HEK293 (cell line): ENCODE data around the gene KRAS.

Source experiments
- CTCF ChIA-PET: fragments of 350-600 bp; formaldehyde crosslinking; extraction: SDS; loops from one replicate; lab custom pipeline; 2021; ENCODE audit warnings: antibody characterized with exemption; lab: Yijun Ruan, JAX
- POLR2A ChIA-PET: fragments of 300-600 bp; formaldehyde crosslinking; extraction: SDS; loops from one replicate; lab custom pipeline; 2020; ENCODE audit warnings: antibody characterized with exemption, inconsistent platforms; lab: Yijun Ruan, JAX
- H3K27ac ChIP-seq: fragments of 200-500 bp; sonication (Bioruptor generic); 2 replicates; pipeline ENCODE4 v1.5.1; 2014; ENCODE audit warnings: low read depth, low read length, control low read depth, inconsistent platforms; ENCODE audit errors: extremely low read depth
- H3K36me3 ChIP-seq, 2 experiments: fragments of 200-500 bp in 1 of 2; sonication (Bioruptor generic) in 1 of 2; 1 replicate in 1 of 2; 2 replicates in 1 of 2; pipeline ENCODE4 v1.5.1; 2014 to 2017; ENCODE audit warnings: inconsistent platforms in 2 of 2, low read length in 2 of 2; ENCODE audit not compliant: control insufficient read depth in 2 of 2, insufficient read depth in 1 of 2
- H3K4me1 ChIP-seq: fragments of 200-500 bp; sonication (Bioruptor generic); 2 replicates; pipeline ENCODE4 v1.5.1; 2014; ENCODE audit warnings: mild to moderate bottlenecking, low read length, inconsistent platforms; ENCODE audit not compliant: control insufficient read depth, insufficient read depth
- H3K4me3 ChIP-seq: 2 replicates; pipeline ENCODE4 v1.5.1; 2011; ENCODE audit warnings: low read depth, mild to moderate bottlenecking, control low read depth, low read length, moderate library complexity
- H3K9me3 ChIP-seq: fragments of 200-500 bp; sonication (Bioruptor generic); 2 replicates; pipeline ENCODE4 v1.5.1; 2014; ENCODE audit warnings: low read depth, low read length, inconsistent platforms; ENCODE audit not compliant: control insufficient read depth, insufficient read depth
- GLIS1 ChIP-seq: fragments of 450-650 bp; formaldehyde crosslinking; IDR thresholded peaks from 2 replicates; pipeline ENCODE4 v1.5.1; 2016; ENCODE audit warnings: missing biosample characterization, missing genetic modification characterization
- GLIS2 ChIP-seq: fragments of 450-650 bp; formaldehyde crosslinking; IDR thresholded peaks from 2 replicates; pipeline ENCODE4 v1.5.1; 2016; ENCODE audit warnings: missing biosample characterization, missing genetic modification characterization
- ZEB2 ChIP-seq: fragments of 450-650 bp; formaldehyde crosslinking; IDR thresholded peaks from 2 replicates; pipeline ENCODE4 v1.5.1; 2016; ENCODE audit warnings: missing biosample characterization, missing genetic modification characterization
- ZFHX2 ChIP-seq: fragments of 450-650 bp; formaldehyde crosslinking; conservative IDR thresholded peaks from 2 replicates; pipeline ENCODE4 v1.5.1; 2016; ENCODE audit warnings: missing biosample characterization, missing genetic modification characterization
- ZFP3 ChIP-seq: fragments of 450-650 bp; formaldehyde crosslinking; IDR thresholded peaks from 2 replicates; pipeline ENCODE4 v1.5.1; 2016; ENCODE audit warnings: low read depth, missing biosample characterization, missing genetic modification characterization
- ZNF16 ChIP-seq: fragments of 450-650 bp; formaldehyde crosslinking; IDR thresholded peaks from 2 replicates; pipeline ENCODE4 v1.5.1; 2016; ENCODE audit warnings: low read depth, missing biosample characterization, missing genetic modification characterization
- ZNF391 ChIP-seq: fragments of 450-650 bp; formaldehyde crosslinking; IDR thresholded peaks from 2 replicates; pipeline ENCODE4 v1.5.1; 2016; ENCODE audit warnings: low read depth, missing biosample characterization, missing genetic modification characterization, borderline replicate concordance
- ZNF473 ChIP-seq: fragments of 450-650 bp; formaldehyde crosslinking; IDR thresholded peaks from 2 replicates; pipeline ENCODE4 v1.5.1; 2017; ENCODE audit warnings: missing biosample characterization, missing genetic modification characterization
- ZNF549 ChIP-seq: fragments of 450-650 bp; IDR thresholded peaks from 2 replicates; pipeline ENCODE4 v1.5.1; 2018; ENCODE audit warnings: missing biosample characterization, missing genetic modification characterization, mild to moderate bottlenecking, inconsistent platforms, moderate library complexity
- ZNF677 ChIP-seq: fragments of 450-650 bp; IDR thresholded peaks from 2 replicates; pipeline ENCODE4 v1.5.0; 2018; ENCODE audit warnings: missing biosample characterization, mild to moderate bottlenecking, missing genetic modification characterization, moderate library complexity
- ZSCAN23 ChIP-seq: fragments of 450-650 bp; formaldehyde crosslinking; IDR thresholded peaks from 2 replicates; pipeline ENCODE4 v1.5.1; 2016; ENCODE audit warnings: missing biosample characterization, missing genetic modification characterization
- TF ChIP-seq, protein P1 (sequence below): fragments of 450-650 bp; formaldehyde crosslinking; IDR thresholded peaks from 2 replicates; pipeline ENCODE4; 2016; ENCODE audit warnings: missing biosample characterization, missing genetic modification characterization
- TF ChIP-seq, protein P2 (sequence below): fragments of 450-650 bp; formaldehyde crosslinking; IDR thresholded peaks from 2 replicates; pipeline ENCODE4 v1.5.1; 2017; ENCODE audit warnings: missing biosample characterization, missing genetic modification characterization
- TF ChIP-seq, protein P3 (sequence below): fragments of 450-650 bp; formaldehyde crosslinking; IDR thresholded peaks from 2 replicates; pipeline ENCODE4 v1.5.1; 2017; ENCODE audit warnings: missing biosample characterization, missing genetic modification characterization
- TF ChIP-seq, protein P4 (sequence below): fragments of 450-650 bp; formaldehyde crosslinking; IDR thresholded peaks from 2 replicates; pipeline ENCODE4 v1.5.1; 2017; ENCODE audit warnings: missing biosample characterization, missing genetic modification characterization

The KRAS gene

DNA sequence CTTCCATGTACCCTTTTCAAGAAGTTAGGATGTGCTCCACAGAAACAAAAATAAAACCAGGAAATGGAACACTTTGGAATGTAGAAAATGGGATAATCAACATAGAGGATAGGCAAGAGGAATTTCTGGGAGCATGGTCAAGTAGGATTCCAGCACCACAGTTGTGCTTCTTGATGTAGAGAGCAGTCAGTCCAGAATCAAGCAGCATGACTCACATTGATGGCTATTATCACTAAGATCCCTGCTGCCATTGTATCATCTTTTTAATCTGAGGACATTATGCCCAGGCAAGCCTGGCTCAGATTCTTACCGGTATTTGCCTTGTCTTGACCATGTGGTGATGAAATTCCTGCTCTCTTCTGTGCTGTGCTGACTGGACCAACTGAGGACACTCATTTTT, 50.0 kb downstream of the KRAS start:
- Histone ChIP-seq H3K9me3 (no peaks in the 10 kb centered on the region), H3K4me1 (no peaks in the 10 kb centered on the region), H3K27ac (no peak overlapping the region), H3K36me3 (peaks cover 5 to 7% of the 10 kb centered on the region in 2 experiments), H3K4me3 (no peak overlapping the region)
- ChIA-PET POLR2A (no interaction called here), CTCF (interaction anchor here (0.6 kb wide), 1 partner anchor 1484 kb away, joined by 4 read pairs; no protein-coding TSS in a partner anchor)
- TF ChIP-seq ZFHX2 (tag by site-specific recombination) (no peak), GLIS2 (tag by site-specific recombination) (no peak), ZEB2 (tag by site-specific recombination) (no peak), ZNF473 (no peak), ZSCAN23 (tag by site-specific recombination) (no peak), ZFP3 (tag by site-specific recombination) (no peak), GLIS1 (tag by site-specific recombination) (no peak), ZNF677 (tag by site-specific recombination) (no peak), ZNF549 (tag by site-specific recombination) (no peak), ZNF391 (no peak)
- TF ChIP-seq, protein P1, sequence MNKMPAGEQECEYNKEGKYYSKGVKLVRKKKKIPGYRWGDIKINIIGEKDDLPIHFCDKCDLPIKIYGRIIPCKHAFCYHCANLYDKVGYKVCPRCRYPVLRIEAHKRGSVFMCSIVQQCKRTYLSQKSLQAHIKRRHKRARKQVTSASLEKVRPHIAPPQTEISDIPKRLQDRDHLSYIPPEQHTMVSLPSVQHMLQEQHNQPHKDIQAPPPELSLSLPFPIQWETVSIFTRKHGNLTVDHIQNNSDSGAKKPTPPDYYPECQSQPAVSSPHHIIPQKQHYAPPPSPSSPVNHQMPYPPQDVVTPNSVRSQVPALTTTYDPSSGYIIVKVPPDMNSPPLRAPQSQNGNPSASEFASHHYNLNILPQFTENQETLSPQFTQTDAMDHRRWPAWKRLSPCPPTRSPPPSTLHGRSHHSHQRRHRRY (tag by site-specific recombination): no peak
- TF ChIP-seq, protein P2, sequence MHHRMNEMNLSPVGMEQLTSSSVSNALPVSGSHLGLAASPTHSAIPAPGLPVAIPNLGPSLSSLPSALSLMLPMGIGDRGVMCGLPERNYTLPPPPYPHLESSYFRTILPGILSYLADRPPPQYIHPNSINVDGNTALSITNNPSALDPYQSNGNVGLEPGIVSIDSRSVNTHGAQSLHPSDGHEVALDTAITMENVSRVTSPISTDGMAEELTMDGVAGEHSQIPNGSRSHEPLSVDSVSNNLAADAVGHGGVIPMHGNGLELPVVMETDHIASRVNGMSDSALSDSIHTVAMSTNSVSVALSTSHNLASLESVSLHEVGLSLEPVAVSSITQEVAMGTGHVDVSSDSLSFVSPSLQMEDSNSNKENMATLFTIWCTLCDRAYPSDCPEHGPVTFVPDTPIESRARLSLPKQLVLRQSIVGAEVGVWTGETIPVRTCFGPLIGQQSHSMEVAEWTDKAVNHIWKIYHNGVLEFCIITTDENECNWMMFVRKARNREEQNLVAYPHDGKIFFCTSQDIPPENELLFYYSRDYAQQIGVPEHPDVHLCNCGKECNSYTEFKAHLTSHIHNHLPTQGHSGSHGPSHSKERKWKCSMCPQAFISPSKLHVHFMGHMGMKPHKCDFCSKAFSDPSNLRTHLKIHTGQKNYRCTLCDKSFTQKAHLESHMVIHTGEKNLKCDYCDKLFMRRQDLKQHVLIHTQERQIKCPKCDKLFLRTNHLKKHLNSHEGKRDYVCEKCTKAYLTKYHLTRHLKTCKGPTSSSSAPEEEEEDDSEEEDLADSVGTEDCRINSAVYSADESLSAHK (tag by site-specific recombination): no peak
- TF ChIP-seq, protein P3, sequence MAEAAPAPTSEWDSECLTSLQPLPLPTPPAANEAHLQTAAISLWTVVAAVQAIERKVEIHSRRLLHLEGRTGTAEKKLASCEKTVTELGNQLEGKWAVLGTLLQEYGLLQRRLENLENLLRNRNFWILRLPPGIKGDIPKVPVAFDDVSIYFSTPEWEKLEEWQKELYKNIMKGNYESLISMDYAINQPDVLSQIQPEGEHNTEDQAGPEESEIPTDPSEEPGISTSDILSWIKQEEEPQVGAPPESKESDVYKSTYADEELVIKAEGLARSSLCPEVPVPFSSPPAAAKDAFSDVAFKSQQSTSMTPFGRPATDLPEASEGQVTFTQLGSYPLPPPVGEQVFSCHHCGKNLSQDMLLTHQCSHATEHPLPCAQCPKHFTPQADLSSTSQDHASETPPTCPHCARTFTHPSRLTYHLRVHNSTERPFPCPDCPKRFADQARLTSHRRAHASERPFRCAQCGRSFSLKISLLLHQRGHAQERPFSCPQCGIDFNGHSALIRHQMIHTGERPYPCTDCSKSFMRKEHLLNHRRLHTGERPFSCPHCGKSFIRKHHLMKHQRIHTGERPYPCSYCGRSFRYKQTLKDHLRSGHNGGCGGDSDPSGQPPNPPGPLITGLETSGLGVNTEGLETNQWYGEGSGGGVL (tag by site-specific recombination): no peak
- TF ChIP-seq, protein P4, sequence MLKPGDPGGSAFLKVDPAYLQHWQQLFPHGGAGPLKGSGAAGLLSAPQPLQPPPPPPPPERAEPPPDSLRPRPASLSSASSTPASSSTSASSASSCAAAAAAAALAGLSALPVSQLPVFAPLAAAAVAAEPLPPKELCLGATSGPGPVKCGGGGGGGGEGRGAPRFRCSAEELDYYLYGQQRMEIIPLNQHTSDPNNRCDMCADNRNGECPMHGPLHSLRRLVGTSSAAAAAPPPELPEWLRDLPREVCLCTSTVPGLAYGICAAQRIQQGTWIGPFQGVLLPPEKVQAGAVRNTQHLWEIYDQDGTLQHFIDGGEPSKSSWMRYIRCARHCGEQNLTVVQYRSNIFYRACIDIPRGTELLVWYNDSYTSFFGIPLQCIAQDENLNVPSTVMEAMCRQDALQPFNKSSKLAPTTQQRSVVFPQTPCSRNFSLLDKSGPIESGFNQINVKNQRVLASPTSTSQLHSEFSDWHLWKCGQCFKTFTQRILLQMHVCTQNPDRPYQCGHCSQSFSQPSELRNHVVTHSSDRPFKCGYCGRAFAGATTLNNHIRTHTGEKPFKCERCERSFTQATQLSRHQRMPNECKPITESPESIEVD (tag by site-specific recombination): no peak

DNA sequence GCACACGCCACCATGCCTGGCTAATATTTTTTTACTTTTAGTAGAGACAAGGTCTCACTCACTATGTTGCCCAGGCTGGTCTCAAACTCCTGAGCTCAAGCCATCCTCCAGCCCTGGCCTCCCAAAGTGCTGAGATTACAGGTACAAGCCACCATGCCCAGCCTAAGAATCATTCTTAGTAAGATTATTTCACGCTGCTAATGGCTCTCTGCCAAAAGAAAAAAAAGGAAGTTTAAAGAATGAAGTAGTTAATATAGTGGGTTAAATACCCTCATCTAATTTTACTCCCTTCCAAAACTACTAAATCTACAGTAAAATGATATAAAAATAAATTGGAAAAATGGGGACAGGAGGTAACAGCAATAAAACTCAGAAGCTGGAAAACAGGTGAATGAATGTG, 53.1 kb downstream of the KRAS start:
- Histone ChIP-seq H3K27ac (no peak overlapping the region), H3K4me1 (peaks cover 3% of the 10 kb centered on the region; the same call in 1 of the 2 replicates), H3K9me3 (no peaks in the 10 kb centered on the region), H3K36me3 (peaks cover 0 to 4% of the 10 kb centered on the region in 2 experiments; a peak in 1 of 3 replicates), H3K4me3 (no peak overlapping the region)
- POLR2A ChIA-PET: interaction anchor here (0.8 kb wide), 1 partner anchor 891 kb away, joined by 3 read pairs; no protein-coding TSS in a partner anchor
- CTCF ChIA-PET: interaction anchor here (0.6 to 0.9 kb wide), 3 partner anchors 43 to 866 kb away, joined by 3 read pairs; no protein-coding TSS in a partner anchor
- no peak for TF ChIP-seq ZNF16 (tag by site-specific recombination)
